Measurements from ENCODE around the gene LSM6. TPM values are rescaled to one million over a fixed set of nuclear protein-coding genes. Genes with fewer than 3 reads are reported as not detected.

LSM6 gene
- polyA plus RNA-seq, 1 of the 3 experiments (the other 2 are of a cell fraction), result 32.5 TPM

- WGBS (ENCODE audit: low lambda C conversion rate), result 71% methylated on average over 6 of the region's 6 CpGs
- POLR2A ChIA-PET, result interaction anchor here (0.8 to 1.2 kb wide), 2 partner anchors 285 to 298 kb away, joined by 3 to 4 read pairs; partner anchors contain the start of gene ZNF827
- TF ChIP-seq CHD2 (IDR thresholded peaks at IDR 0.05; ENCODE audit: low read length, partially characterized antibody), result peak; percentile 62
- no peak for TF ChIP-seq MAX (IDR thresholded peaks at IDR 0.05; ENCODE audit: low read depth)
- TF ChIP-seq TEAD4 (IDR thresholded peaks at IDR 0.05; ENCODE audit: borderline replicate concordance, insufficient read depth), result no peak
- no peak for TF ChIP-seq ELF1 (IDR thresholded peaks at IDR 0.05)
- peak in 1 of 2 experiments; percentile 62; a peak in 2 of 4 replicates for TF ChIP-seq EP300 (IDR thresholded peaks at IDR 0.05; ENCODE audit: borderline replicate concordance in 1 of 2, low read depth in 1 of 2, low read length in 1 of 2)
- no peak for TF ChIP-seq EZH2phosphoT487 (IDR thresholded peaks at IDR 0.05; ENCODE audit: borderline replicate concordance, low read depth)
- no peak for TF ChIP-seq RFX5 (IDR thresholded peaks at IDR 0.05; ENCODE audit: low read length)
- TF ChIP-seq YY1 (IDR thresholded peaks at IDR 0.05; ENCODE audit: low read depth), result no peak
- TF ChIP-seq NRF1 (IDR thresholded peaks at IDR 0.05; ENCODE audit: low read depth, low read length), result no peak
- TF ChIP-seq REST (IDR thresholded peaks at IDR 0.05; ENCODE audit: low read depth, low read length), result no peak
- no peak for TF ChIP-seq JUND (IDR thresholded peaks at IDR 0.05)
- peak; percentile 19; the same call in 1 of the 2 replicates for TF ChIP-seq MXI1 (IDR thresholded peaks at IDR 0.05; ENCODE audit: low read depth, low read length)
- TF ChIP-seq FOSL2 (IDR thresholded peaks at IDR 0.05; ENCODE audit: borderline replicate concordance, low read depth), result no peak
- no peak for TF ChIP-seq RCOR1 (IDR thresholded peaks at IDR 0.05; ENCODE audit: low read length)
- TF ChIP-seq RXRA (IDR thresholded peaks at IDR 0.05; ENCODE audit: borderline replicate concordance, low read depth), result no peak
- no peak for TF ChIP-seq CTCF (IDR thresholded peaks at IDR 0.05)
- no peak for TF ChIP-seq USF1 (IDR thresholded peaks at IDR 0.05; ENCODE audit: borderline replicate concordance, low read depth)
- no peak for TF ChIP-seq POLR2AphosphoS5 (IDR thresholded peaks at IDR 0.05; ENCODE audit: low read depth, low read length)
- TF ChIP-seq SMC3 (IDR thresholded peaks at IDR 0.05; ENCODE audit: low read depth, low read length), result no peak
- TF ChIP-seq GABPA (IDR thresholded peaks at IDR 0.05; ENCODE audit: low read depth), result no peak
- TF ChIP-seq FOXM1 (IDR thresholded peaks at IDR 0.05; ENCODE audit: low read depth), result no peak
- TF ChIP-seq MEF2A (IDR thresholded peaks at IDR 0.05; ENCODE audit: borderline replicate concordance, low read depth), result no peak
- TF ChIP-seq IRF3 (IDR thresholded peaks at IDR 0.05; ENCODE audit: low read depth, low read length), result no peak
- TF ChIP-seq TCF12 (IDR thresholded peaks at IDR 0.05), result no peak
- TF ChIP-seq RAD21 (IDR thresholded peaks at IDR 0.05; ENCODE audit: low read length), result peak; percentile 24; the same call in 1 of the 2 replicates
- TF ChIP-seq ZBTB33 (IDR thresholded peaks at IDR 0.05; ENCODE audit: borderline replicate concordance, low read depth), result no peak
These were observed 61.6 kb downstream of the LSM6 start for GRCh38 chr4:146237092-146237491.

More at GRCh38 chr4:146237092-146237491, 61.6 kb downstream of the LSM6 start:
- peak; percentile 78 for DNase-seq
- Histone ChIP-seq H3K4me1 (ENCODE audit: control insufficient read depth in 1 of 2, insufficient read depth in 2 of 2, low read depth in 1 of 2, low read length in 1 of 2) (peaks cover 10 to 21% of the 10 kb centered on the region in 2 experiments), H3K9me3 (no peaks in the 10 kb centered on the region), H3K4me2 (no peak overlapping the region), H3K27ac (ENCODE audit: low read depth in 2 of 2, low read length in 1 of 2) (peak overlapping the region in 1 of 2 experiments; percentile 82; a peak in 2 of 4 replicates), H3K36me3 (replicated peaks in 1 of 2; ENCODE audit: control insufficient read depth in 1 of 2, insufficient read depth in 2 of 2, low read length in 1 of 2) (no peaks in the 10 kb centered on the region), H3K27me3 (ENCODE audit: insufficient read depth) (no peaks in the 10 kb centered on the region), H3K9me2 (no peaks in the 10 kb centered on the region), H4K20me1 (ENCODE audit: insufficient read depth) (no peaks in the 10 kb centered on the region), H3K9ac (no peak overlapping the region), H3F3A (replicated peaks; ENCODE audit: insufficient read depth) (peaks cover 17% of the 10 kb centered on the region), H3K4me3 (ENCODE audit: low read depth in 2 of 2, low read length in 1 of 2) (no peak overlapping the region), H3K79me2 (ENCODE audit: insufficient read depth) (no peaks in the 10 kb centered on the region), H2AFZ (ENCODE audit: low read depth) (no peak overlapping the region)
- CTCF ChIA-PET, result interaction anchor here (0.8 to 1.7 kb wide), 11 partner anchors 12 to 860 kb away, joined by 3 to 6 read pairs (median 4); no protein-coding TSS in a partner anchor

All from SK-N-SH (cell line).